Activated T-cell treated with anti-CD3 and anti-CD28 coated beads for 1 hour (primary cell): ENCODE data around the gene CEP57.
"Not testable (repeated sequence)": the region's sequence is repeated elsewhere in the genome, so short reads cannot be mapped to it uniquely, and the experiment has no call there.

Experiments
- DNase-seq: peaks from one replicate; pipeline ENCODE4 v3.0.0-alpha.2; 2020; ENCODE audit warnings: low read depth

The CEP57 gene

GRCh38 chr11:95854362-95854761 lies 64.1 kb downstream of the CEP57 start:
- not testable (repeated sequence) for DNase-seq

GRCh38 chr11:95860024-95860423 lies 69.7 kb downstream of the CEP57 start:
- DNase-seq = not testable (repeated sequence)

GRCh38 chr11:95863486-95864140 lies 73.3 kb downstream of the CEP57 start:
- no peak for DNase-seq

GRCh38 chr11:95867105-95867504 lies 76.8 kb downstream of the CEP57 start:
- no peak for DNase-seq

- DNase-seq = not testable (repeated sequence)
Observed at GRCh38 chr11:95870877-95871276, 80.6 kb downstream of the CEP57 start.

GRCh38 chr11:95877291-95877690 lies 87.0 kb downstream of the CEP57 start:
- no peak for DNase-seq
